Measurements from ENCODE around the gene ARHGAP42. TPM values are rescaled to one million over a fixed set of nuclear protein-coding genes. Genes with fewer than 3 reads are reported as not detected.

Gene ARHGAP42
- total and polyA plus RNA-seq, 2 experiments from 2014 or later, result 0.74 to 2.7 TPM

- Histone ChIP-seq H3K4me1 (ENCODE audit: insufficient read depth) (no peaks in the 10 kb centered on the region), H2AFZ (no peak overlapping the region), H3K9ac (no peak overlapping the region), H3K27me3 (replicated peaks; ENCODE audit: insufficient read depth) (no peaks in the 10 kb centered on the region), H3K4me2 (ENCODE audit: unreplicated experiment) (no peak overlapping the region), H3K79me2 (ENCODE audit: insufficient read depth) (no peaks in the 10 kb centered on the region), H4K20me1 (ENCODE audit: insufficient read depth) (no peaks in the 10 kb centered on the region), H3F3A (ENCODE audit: insufficient read depth) (no peaks in the 10 kb centered on the region), H3K4me3 (no peak overlapping the region), H3K27ac (no peak overlapping the region), H3K36me3 (ENCODE audit: low read depth) (no peaks in the 10 kb centered on the region), H3K9me2 (ENCODE audit: insufficient read depth) (no peaks in the 10 kb centered on the region), H3K9me3 (ENCODE audit: low read depth) (no peaks in the 10 kb centered on the region)
- no peak for TF ChIP-seq EZH2 (IDR thresholded peaks at IDR 0.05; ENCODE audit: insufficient read depth, poor library complexity, severe bottlenecking)
- TF ChIP-seq EZH2phosphoT487 (IDR thresholded peaks at IDR 0.05; ENCODE audit: insufficient read depth, low read depth), result no peak
- 95 to 96% methylated on average over 4 of the region's 4 CpGs for WGBS, 2 experiments (ENCODE audit: low coverage in 1 of 2, low lambda C conversion rate in 2 of 2, missing lambda C conversion rate in 2 of 2)
- in situ Hi-C loops (cut with MboI), result no loop called here
- no peak for DNase-seq
Measured at GRCh38 chr11:100820621-100821020, 133.5 kb downstream of the ARHGAP42 start.

- Histone ChIP-seq H3K4me1 (ENCODE audit: insufficient read depth) (no peaks in the 10 kb centered on the region), H3K9me2 (ENCODE audit: insufficient read depth) (no peaks in the 10 kb centered on the region), H3K36me3 (ENCODE audit: low read depth) (no peaks in the 10 kb centered on the region), H3K4me2 (ENCODE audit: unreplicated experiment) (no peak overlapping the region), H3K9me3 (ENCODE audit: low read depth) (no peaks in the 10 kb centered on the region), H4K20me1 (ENCODE audit: insufficient read depth) (no peaks in the 10 kb centered on the region), H3K9ac (no peak overlapping the region), H3K79me2 (ENCODE audit: insufficient read depth) (no peaks in the 10 kb centered on the region), H3F3A (ENCODE audit: insufficient read depth) (no peaks in the 10 kb centered on the region), H3K4me3 (no peak overlapping the region), H3K27me3 (replicated peaks; ENCODE audit: insufficient read depth) (no peaks in the 10 kb centered on the region), H2AFZ (no peak overlapping the region), H3K27ac (no peak overlapping the region)
- WGBS, 2 experiments (ENCODE audit: low coverage in 1 of 2, low lambda C conversion rate in 2 of 2, missing lambda C conversion rate in 2 of 2), result 95 to 100% methylated on average over 2 of the region's 2 CpGs
- TF ChIP-seq EZH2phosphoT487 (IDR thresholded peaks at IDR 0.05; ENCODE audit: insufficient read depth, low read depth), result no peak
- no peak for TF ChIP-seq EZH2 (IDR thresholded peaks at IDR 0.05; ENCODE audit: insufficient read depth, poor library complexity, severe bottlenecking)
- DNase-seq, result no peak
- in situ Hi-C loops (cut with MboI), result no loop called here
Measured at GRCh38 chr11:100821198-100821597, 134.1 kb downstream of the ARHGAP42 start.

GRCh38 chr11:100823360-100823759 lies 136.3 kb downstream of the ARHGAP42 start:
- no peak overlapping the region for H3K27ac ChIP-seq
- no peaks in the 10 kb centered on the region for H3K4me1 ChIP-seq (ENCODE audit: insufficient read depth)
- in situ Hi-C loops (cut with MboI), result no loop called here
- no peaks in the 10 kb centered on the region for H3K9me3 ChIP-seq (ENCODE audit: low read depth)
- peak; percentile 29 for DNase-seq
- no peak for TF ChIP-seq EZH2phosphoT487 (IDR thresholded peaks at IDR 0.05; ENCODE audit: insufficient read depth, low read depth)
- TF ChIP-seq EZH2 (IDR thresholded peaks at IDR 0.05; ENCODE audit: insufficient read depth, poor library complexity, severe bottlenecking), result no peak
- no peaks in the 10 kb centered on the region for H4K20me1 ChIP-seq (ENCODE audit: insufficient read depth)
- H3K36me3 ChIP-seq (ENCODE audit: low read depth), result no peaks in the 10 kb centered on the region
- 30 to 34% methylated on average over 1 of the region's 1 CpG for WGBS, 2 experiments (ENCODE audit: low coverage in 1 of 2, low lambda C conversion rate in 2 of 2, missing lambda C conversion rate in 2 of 2)
- H3K4me2 ChIP-seq (ENCODE audit: unreplicated experiment), result no peak overlapping the region
- no peaks in the 10 kb centered on the region for H3K79me2 ChIP-seq (ENCODE audit: insufficient read depth)
- H3K9ac ChIP-seq, result no peak overlapping the region
- no peaks in the 10 kb centered on the region for H3K9me2 ChIP-seq (ENCODE audit: insufficient read depth)
- H3K27me3 ChIP-seq (replicated peaks; ENCODE audit: insufficient read depth), result no peaks in the 10 kb centered on the region
- no peak overlapping the region for H2AFZ ChIP-seq
- H3F3A ChIP-seq (ENCODE audit: insufficient read depth), result no peaks in the 10 kb centered on the region
- no peak overlapping the region for H3K4me3 ChIP-seq

GRCh38 chr11:100824041-100824809 lies 137.1 kb downstream of the ARHGAP42 start:
- Histone ChIP-seq H4K20me1 (ENCODE audit: insufficient read depth) (no peaks in the 10 kb centered on the region), H3K79me2 (ENCODE audit: insufficient read depth) (no peaks in the 10 kb centered on the region), H3K4me1 (ENCODE audit: insufficient read depth) (no peaks in the 10 kb centered on the region), H3K9ac (no peak overlapping the region), H3K9me3 (ENCODE audit: low read depth) (no peaks in the 10 kb centered on the region), H3K4me2 (ENCODE audit: unreplicated experiment) (no peak overlapping the region), H3K9me2 (ENCODE audit: insufficient read depth) (no peaks in the 10 kb centered on the region), H3K27me3 (replicated peaks; ENCODE audit: insufficient read depth) (no peaks in the 10 kb centered on the region), H3F3A (ENCODE audit: insufficient read depth) (no peaks in the 10 kb centered on the region), H3K36me3 (ENCODE audit: low read depth) (no peaks in the 10 kb centered on the region), H3K27ac (no peak overlapping the region), H3K4me3 (no peak overlapping the region), H2AFZ (no peak overlapping the region)
- 82 to 84% methylated on average over 4 of the region's 4 CpGs for WGBS, 2 experiments (ENCODE audit: low coverage in 1 of 2, low lambda C conversion rate in 2 of 2, missing lambda C conversion rate in 2 of 2)
- in situ Hi-C loops (cut with MboI), result no loop called here
- DNase-seq, result no peak
- TF ChIP-seq EZH2phosphoT487 (IDR thresholded peaks at IDR 0.05; ENCODE audit: insufficient read depth, low read depth) (no peak), EZH2 (IDR thresholded peaks at IDR 0.05; ENCODE audit: insufficient read depth, poor library complexity, severe bottlenecking) (no peak)
